HG03520 (cell line): ENCODE results near the gene FBXO47.

ENCODE experiments used
- ATAC-seq: cut with Tn5 transposase; IDR thresholded peaks from one replicate; pipeline ENCODE4 v1.9.1; 2021; ENCODE audit warnings: mild to moderate bottlenecking, moderate library complexity; ENCODE audit not compliant: unreplicated experiment

Gene FBXO47

DNA sequence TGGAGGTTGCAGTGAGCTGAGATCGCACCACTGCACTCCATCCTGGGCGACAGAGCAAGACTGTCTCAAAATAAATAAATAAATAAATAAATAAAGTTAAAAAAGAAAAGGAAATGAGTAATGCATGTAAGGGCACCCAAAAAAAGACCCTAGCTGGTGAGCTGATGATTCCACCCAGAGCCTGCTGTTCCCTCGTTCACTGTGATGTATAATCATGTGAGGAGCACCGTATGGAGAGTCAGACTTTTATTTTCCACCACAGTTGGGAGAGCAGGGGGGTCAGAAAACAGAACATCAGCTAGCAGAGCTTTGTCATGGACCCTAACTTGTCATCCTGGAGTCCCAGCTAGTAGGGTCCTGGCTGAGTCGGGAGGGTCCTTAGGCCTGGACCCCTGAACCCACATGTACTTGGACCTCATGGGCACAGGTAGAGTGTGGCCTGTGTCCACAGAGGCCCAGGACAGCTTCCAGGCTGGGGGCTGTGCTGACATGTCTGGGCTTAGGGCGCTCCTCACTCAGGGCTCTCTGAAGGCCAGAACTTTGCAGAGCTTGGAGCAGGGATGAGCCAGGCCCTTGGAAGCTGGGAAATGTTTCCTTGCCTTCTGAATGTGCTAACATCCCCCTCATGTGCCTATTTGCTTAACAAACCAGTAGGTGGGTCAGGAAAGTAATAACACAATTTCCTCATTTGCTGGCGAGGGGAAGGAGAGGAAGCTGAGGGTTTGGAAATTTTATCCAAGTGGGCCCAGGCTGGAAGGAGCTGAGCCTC lies 60.6 kb downstream of the FBXO47 start:
- no peak for ATAC-seq

- no peak for ATAC-seq
Observed at GRCh38 chr17:38905375-38905774, 61.8 kb downstream of the FBXO47 start.

- ATAC-seq: no peak
Observed at GRCh38 chr17:38904892-38905291, 62.3 kb downstream of the FBXO47 start.

DNA sequence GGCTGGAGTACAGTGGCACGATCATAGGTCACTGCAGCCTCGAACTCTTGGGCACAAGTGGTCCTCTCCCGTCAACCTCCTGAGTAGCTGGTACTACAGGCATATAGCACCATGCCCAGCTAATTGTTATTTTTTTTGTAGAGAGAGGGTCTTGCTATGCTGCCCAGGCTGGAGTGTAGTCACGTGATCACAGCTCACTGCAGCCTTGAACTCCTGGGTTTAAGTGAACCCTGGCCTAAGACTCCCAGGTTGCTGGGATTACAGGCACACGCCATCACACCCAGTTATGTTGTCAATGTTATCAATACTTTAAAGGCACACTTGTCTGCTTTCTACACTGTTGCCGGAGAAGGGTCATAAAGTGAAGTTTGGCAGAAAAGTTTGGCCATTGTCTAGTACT lies 63.8 kb downstream of the FBXO47 start:
- ATAC-seq: no peak

GRCh38 chr17:38900978-38901656 lies 66.1 kb downstream of the FBXO47 start:
- no peak for ATAC-seq

- peak; percentile 12 for ATAC-seq
Observed at GRCh38 chr17:38899421-38899820, 67.8 kb downstream of the FBXO47 start.

GRCh38 chr17:38898812-38899348 lies 68.3 kb downstream of the FBXO47 start:
- ATAC-seq: peak; percentile 61

GRCh38 chr17:38898291-38898679 lies 68.9 kb downstream of the FBXO47 start:
- peak; percentile 15 for ATAC-seq

- no peak for ATAC-seq
Observed at GRCh38 chr17:38897671-38898290, 69.4 kb downstream of the FBXO47 start.

- ATAC-seq: no peak
Observed at GRCh38 chr17:38897176-38897575, 70.0 kb downstream of the FBXO47 start.

- ATAC-seq: no peak
Observed at GRCh38 chr17:38896346-38896954, 70.8 kb downstream of the FBXO47 start.

DNA sequence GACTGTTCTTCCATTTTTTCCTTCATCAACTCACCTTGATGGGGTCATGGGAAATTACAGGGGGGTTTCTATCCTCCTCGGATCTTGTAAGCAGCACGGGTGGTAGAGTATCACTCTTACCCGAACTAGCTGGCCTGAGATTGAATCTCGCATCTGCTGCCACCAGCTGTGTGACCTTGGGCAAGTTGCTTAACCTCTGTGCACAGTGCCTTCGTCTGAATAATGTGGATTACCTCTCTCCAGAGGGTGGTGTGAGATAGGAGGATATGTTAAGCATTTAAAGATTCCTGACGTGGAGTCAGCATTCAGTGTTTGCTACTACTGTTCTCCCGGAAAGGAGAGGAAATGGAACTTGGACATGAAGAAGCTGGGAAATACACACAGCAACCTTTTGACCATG lies 72.9 kb downstream of the FBXO47 start:
- no peak for ATAC-seq

DNA sequence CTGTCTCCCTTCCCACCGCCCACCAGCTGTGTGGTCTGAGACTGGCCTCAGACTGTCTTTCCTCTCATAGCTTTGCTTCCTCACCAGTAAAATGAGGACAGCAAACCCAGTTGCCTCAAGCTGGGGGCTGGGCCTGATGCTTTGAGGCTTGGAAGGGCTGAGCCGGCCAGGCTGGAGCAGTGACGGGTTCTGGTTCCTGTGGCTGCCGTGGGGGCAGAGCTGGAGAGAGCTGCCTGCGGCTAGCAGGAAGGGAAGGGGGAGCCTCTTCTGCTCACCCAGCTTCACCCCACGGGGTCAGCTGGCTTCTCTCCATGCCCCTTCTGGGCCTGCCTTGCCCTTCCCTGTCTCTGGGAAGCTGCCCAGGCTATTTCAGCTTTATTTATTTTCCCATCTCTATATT lies 73.6 kb downstream of the FBXO47 start:
- no peak for ATAC-seq

DNA sequence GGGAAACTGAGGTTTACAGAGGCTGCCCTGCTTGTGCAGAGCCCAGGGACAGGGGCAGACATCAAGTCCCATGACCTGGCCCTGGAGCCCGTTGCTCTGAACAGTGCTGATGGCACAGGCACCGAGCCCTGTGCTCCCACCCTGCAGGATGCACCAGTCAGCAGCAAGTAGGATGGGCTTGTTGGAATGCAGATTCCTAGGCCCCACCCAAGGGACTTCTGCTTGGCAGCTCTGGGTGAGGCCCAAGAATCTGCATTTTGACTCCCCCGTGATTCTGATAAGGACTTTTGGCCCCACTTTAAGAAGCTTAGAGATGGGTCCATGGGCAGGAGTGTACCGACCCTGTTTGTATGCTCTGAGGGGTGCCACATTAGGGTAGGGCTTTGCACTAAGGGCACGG lies 74.1 kb downstream of the FBXO47 start:
- no peak for ATAC-seq

DNA sequence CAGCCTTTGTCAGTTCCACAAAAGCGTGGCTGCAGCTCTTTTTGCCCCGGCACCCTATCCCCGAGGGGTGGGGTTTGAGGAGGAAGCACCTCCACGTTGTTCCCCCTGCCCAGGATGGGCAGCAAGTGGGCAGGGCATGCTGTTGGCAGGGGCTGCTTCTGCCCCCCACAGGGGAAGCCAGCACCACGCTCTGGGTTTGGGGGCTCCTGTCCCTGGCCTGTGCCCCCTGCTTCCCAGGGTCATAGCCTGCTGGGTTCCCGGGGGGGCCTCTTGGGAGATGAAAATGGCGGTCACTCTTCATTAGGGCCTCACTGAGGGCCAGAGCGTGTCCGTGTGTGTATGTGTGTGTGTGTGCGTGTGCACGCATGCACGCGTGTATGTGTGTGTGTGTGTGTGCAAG lies 74.6 kb downstream of the FBXO47 start:
- no peak for ATAC-seq

- ATAC-seq: no peak
Observed at GRCh38 chr17:38892083-38892482, 75.1 kb downstream of the FBXO47 start.

DNA sequence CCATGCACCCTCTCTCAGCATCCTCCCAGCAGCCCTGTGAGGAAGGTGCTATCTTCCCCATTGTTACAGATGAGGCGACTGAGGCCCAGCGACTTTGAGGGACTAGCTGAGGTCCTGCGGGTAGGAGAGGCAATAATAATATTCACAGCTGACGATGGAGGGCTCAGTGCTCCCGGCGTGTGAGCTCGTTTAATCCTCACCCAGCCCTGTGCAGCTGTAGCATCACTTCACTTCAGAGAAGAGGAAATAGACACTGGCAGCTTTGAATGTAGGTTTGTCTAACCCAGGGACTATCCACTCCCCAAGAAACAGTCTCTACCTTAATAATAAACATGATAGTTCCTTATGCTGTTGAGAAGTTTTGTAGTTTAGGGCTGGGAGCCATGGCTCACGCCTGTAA lies 75.8 kb downstream of the FBXO47 start:
- ATAC-seq: no peak

DNA sequence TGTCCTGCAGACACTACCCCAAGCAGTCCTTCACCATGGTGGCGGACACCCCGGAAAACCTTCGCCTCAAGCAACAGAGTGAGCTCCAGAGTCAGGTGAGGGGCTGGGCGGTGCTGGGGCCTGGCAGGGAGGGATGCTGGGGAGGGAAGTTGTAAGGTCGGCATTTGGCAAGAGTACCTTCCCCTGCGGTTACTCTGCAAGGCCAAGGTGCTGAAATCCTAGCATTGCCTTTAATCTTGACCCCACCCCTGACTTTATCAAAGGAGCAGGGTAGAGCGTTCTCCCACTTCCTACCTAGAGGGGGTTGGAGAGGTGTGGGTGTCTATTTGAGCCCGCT lies 76.8 kb downstream of the FBXO47 start:
- no peak for ATAC-seq

DNA sequence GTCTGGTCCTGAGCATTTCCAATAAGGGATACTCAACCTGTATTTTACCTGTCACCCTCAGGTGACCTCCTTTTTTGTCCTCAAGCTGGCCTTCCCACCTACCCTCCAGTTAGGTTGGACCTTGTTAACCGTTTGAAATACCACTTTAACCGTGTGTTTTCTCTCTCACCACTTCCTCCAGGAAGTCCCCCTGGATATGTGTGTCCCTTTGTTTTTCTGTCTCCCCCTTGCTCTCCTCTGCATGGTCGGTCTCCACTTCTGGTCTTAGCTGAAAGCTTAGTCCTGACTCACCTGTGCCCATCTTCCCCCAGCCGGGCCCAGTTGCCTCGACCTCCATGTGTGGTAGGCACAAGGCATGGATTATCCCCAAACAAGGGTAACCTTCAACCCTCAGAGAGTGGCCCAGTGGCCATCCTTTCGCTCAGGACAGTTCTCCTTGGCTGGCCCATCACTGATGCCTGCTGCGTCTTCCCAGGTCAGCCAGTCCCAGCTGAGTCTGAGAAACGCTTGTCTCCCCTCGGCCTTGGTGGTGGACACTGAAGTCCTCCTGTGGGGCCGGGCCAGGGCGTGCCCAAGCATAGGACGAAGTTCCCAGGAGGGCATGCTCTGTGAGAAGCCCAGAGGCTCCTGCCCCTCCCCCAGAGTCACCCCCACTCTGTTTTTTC lies 77.3 kb downstream of the FBXO47 start:
- no peak for ATAC-seq

- no peak for ATAC-seq
Observed at GRCh38 chr17:38888842-38889241, 78.4 kb downstream of the FBXO47 start.

GRCh38 chr17:38886643-38887010 lies 80.6 kb downstream of the FBXO47 start:
- ATAC-seq: no peak
